Stimulated activated naive CD4-positive, alpha-beta T cell treated with Interleukin-2 at 50 U/mL for 16 hours (primary cell): Measurements from ENCODE around the gene SEMA4D.
A peak's percentile ranks its signal among the peaks of the same experiment; 100 is the strongest.

ENCODE experiments used
- DNase-seq: peaks from one replicate; lab custom pipeline; 2025; lab: John Stamatoyannopoulos, UW

SEMA4D gene

GRCh38 chr9:89528131-89528530, 30.2 kb upstream of the SEMA4D start:
- DNase-seq: no peak

GRCh38 chr9:89527084-89527483, 29.2 kb upstream of the SEMA4D start:
- no peak for DNase-seq

- DNase-seq: no peak
Measured at GRCh38 chr9:89526667-89527066, 28.8 kb upstream of the SEMA4D start.

- DNase-seq: no peak
Measured at GRCh38 chr9:89525446-89526374, 27.8 kb upstream of the SEMA4D start.

- DNase-seq: no peak
Measured at GRCh38 chr9:89524963-89525362, 27.1 kb upstream of the SEMA4D start.

GRCh38 chr9:89523948-89524347, 26.0 kb upstream of the SEMA4D start:
- peak; percentile 44 for DNase-seq

GRCh38 chr9:89522959-89523285, 25.0 kb upstream of the SEMA4D start:
- DNase-seq: no peak

GRCh38 chr9:89522261-89522958, 24.5 kb upstream of the SEMA4D start:
- DNase-seq: peak; percentile 56

GRCh38 chr9:89519366-89519805, 21.5 kb upstream of the SEMA4D start:
- DNase-seq: no peak

- DNase-seq: no peak
Measured at GRCh38 chr9:89518466-89519365, 20.8 kb upstream of the SEMA4D start.

- DNase-seq: no peak
Measured at GRCh38 chr9:89515416-89515815, 17.5 kb upstream of the SEMA4D start.

- DNase-seq: no peak
Measured at GRCh38 chr9:89514956-89515355, 17.0 kb upstream of the SEMA4D start.

GRCh38 chr9:89514337-89514736, 16.4 kb upstream of the SEMA4D start:
- DNase-seq: no peak

GRCh38 chr9:89513837-89514236, 15.9 kb upstream of the SEMA4D start:
- no peak for DNase-seq

- DNase-seq: no peak
Measured at GRCh38 chr9:89512382-89512781, 14.5 kb upstream of the SEMA4D start.

- DNase-seq: no peak
Measured at GRCh38 chr9:89508951-89509615, 11.2 kb upstream of the SEMA4D start.

GRCh38 chr9:89505911-89506310, 8.0 kb upstream of the SEMA4D start:
- no peak for DNase-seq

- DNase-seq: no peak
Measured at GRCh38 chr9:89505048-89505447, 7.1 kb upstream of the SEMA4D start.

- no peak for DNase-seq
Measured at GRCh38 chr9:89502671-89503070, 4.8 kb upstream of the SEMA4D start.

- no peak for DNase-seq
Measured at GRCh38 chr9:89502038-89502601, 4.2 kb upstream of the SEMA4D start.

GRCh38 chr9:89501311-89501898, 3.5 kb upstream of the SEMA4D start:
- DNase-seq: no peak
